IMR-90 (cell line): ENCODE data around the gene GREB1L. TPM values are rescaled to one million over a fixed set of nuclear protein-coding genes. Genes with fewer than 3 reads are reported as not detected.

Experiments used
- ATAC-seq: fragments of 200-7000 bp; cut with Tn5 transposase; 2 replicates; pipeline ENCODE4 v1.9.1; 2020; ENCODE audit warnings: low read depth, mild to moderate bottlenecking, moderate library complexity
- BruUV-seq: library from RNA; stranded (reverse); fragments of 400-500 nt; replicated peaks from 2 replicates; lab custom pipeline; 2021; lab: Mats Ljungman, UMichigan
- CTCF ChIA-PET: fragments of 300-600 bp; formaldehyde crosslinking; extraction: SDS; loops from one replicate; lab custom pipeline; 2021; ENCODE audit warnings: antibody characterized with exemption; lab: Yijun Ruan, JAX
- POLR2A ChIA-PET: fragments of 300-600 bp; sonication (Branson Sonifier 250); formaldehyde crosslinking; loops from one replicate; lab custom pipeline; 2022; ENCODE audit warnings: antibody characterized with exemption; ENCODE audit not compliant: unreplicated experiment; lab: Charles Lee
- DNase-seq: peaks from one replicate; pipeline ENCODE4 v3.0.0; 2013
- H2AFZ ChIP-seq: replicated peaks from 2 replicates; pipeline ENCODE3; 2013; ENCODE audit warnings: low read length, mild to moderate bottlenecking; ENCODE audit not compliant: poor library complexity
- H2AK5ac ChIP-seq: 2 replicates; pipeline ENCODE4 v1.6.1; 2013; ENCODE audit warnings: low read depth, low read length, inconsistent platforms
- H2AK9ac ChIP-seq: replicated peaks from 2 replicates; pipeline ENCODE3; 2013; ENCODE audit warnings: mild to moderate bottlenecking, low read depth, low read length, moderate library complexity; ENCODE audit not compliant: poor library complexity
- H2BK120ac ChIP-seq: 2 replicates; pipeline ENCODE4 v1.6.1; 2013; ENCODE audit warnings: low read depth, low read length, inconsistent platforms
- H2BK15ac ChIP-seq: 3 replicates; pipeline ENCODE4 v1.6.1; 2013; ENCODE audit warnings: low read depth, low read length, inconsistent platforms
- H2BK20ac ChIP-seq: 2 replicates; pipeline ENCODE4 v1.6.1; 2013; ENCODE audit warnings: low read depth, mild to moderate bottlenecking, inconsistent platforms, low read length, moderate library complexity
- H2BK5ac ChIP-seq: 2 replicates; pipeline ENCODE4 v1.6.1; 2013; ENCODE audit warnings: mild to moderate bottlenecking, low read depth, low read length, inconsistent platforms; ENCODE audit not compliant: poor library complexity, severe bottlenecking
- H3K14ac ChIP-seq: replicated peaks from 2 replicates; pipeline ENCODE4 v1.6.1; 2013; ENCODE audit warnings: low read depth, low read length, inconsistent platforms
- H3K18ac ChIP-seq: 2 replicates; pipeline ENCODE4 v1.6.1; 2013; ENCODE audit warnings: low read depth, low read length, control low read depth
- H3K23ac ChIP-seq: 2 replicates; pipeline ENCODE4 v1.6.1; 2013; ENCODE audit warnings: low read depth, low read length, inconsistent platforms
- H3K27ac ChIP-seq: 2 replicates; pipeline ENCODE4 v1.5.1; 2013; ENCODE audit warnings: mild to moderate bottlenecking, control low read depth, low read length; ENCODE audit not compliant: insufficient read depth
- H3K27me3 ChIP-seq: 2 replicates; pipeline ENCODE4 v1.6.1; 2013; ENCODE audit warnings: low read length; ENCODE audit not compliant: control insufficient read depth, insufficient read depth
- H3K36me3 ChIP-seq: 2 replicates; pipeline ENCODE4 v1.6.1; 2013; ENCODE audit warnings: low read length, mixed read lengths; ENCODE audit not compliant: control insufficient read depth, insufficient read depth
- H3K4ac ChIP-seq: 2 replicates; pipeline ENCODE4 v1.6.1; 2013; ENCODE audit warnings: low read depth, low read length, inconsistent platforms
- H3K4me1 ChIP-seq: 2 replicates; pipeline ENCODE4 v1.6.1; 2013; ENCODE audit warnings: low read length, mixed read lengths; ENCODE audit not compliant: control insufficient read depth, insufficient read depth
- H3K4me2 ChIP-seq: 2 replicates; pipeline ENCODE4 v1.6.1; 2013; ENCODE audit warnings: low read depth, mild to moderate bottlenecking, control low read depth, low read length, moderate library complexity
- H3K4me3 ChIP-seq: 2 replicates; pipeline ENCODE4 v1.5.1; 2013; ENCODE audit warnings: low read depth, mild to moderate bottlenecking, control low read depth, low read length, moderate library complexity; ENCODE audit not compliant: insufficient read depth
- H3K56ac ChIP-seq: 2 replicates; pipeline ENCODE4 v1.6.1; 2013; ENCODE audit warnings: low read length, inconsistent platforms; ENCODE audit not compliant: insufficient read depth; ENCODE audit errors: extremely low read depth
- H3K79me1 ChIP-seq, 2 experiments: 2 replicates each; pipeline ENCODE4 v1.6.1; 2013; ENCODE audit warnings: low read length in 2 of 2, inconsistent platforms in 1 of 2, low read depth in 1 of 2
- H3K9ac ChIP-seq: 2 replicates; pipeline ENCODE4 v1.6.1; 2013; ENCODE audit warnings: low read depth, low read length, control low read depth
- H3K9me1 ChIP-seq: 2 replicates; pipeline ENCODE4 v1.6.1; 2013; ENCODE audit warnings: low read length, inconsistent platforms; ENCODE audit not compliant: insufficient read depth
- H3K9me3 ChIP-seq: 2 replicates; pipeline ENCODE4 v1.6.1; 2013; ENCODE audit warnings: low read length; ENCODE audit not compliant: control insufficient read depth, insufficient read depth
- H4K20me1 ChIP-seq: 2 replicates; pipeline ENCODE4 v1.6.1; 2013; ENCODE audit warnings: low read length, inconsistent platforms; ENCODE audit not compliant: insufficient read depth
- H4K5ac ChIP-seq: 2 replicates; pipeline ENCODE4 v1.6.1; 2013; ENCODE audit warnings: mild to moderate bottlenecking, low read depth, low read length, control low read depth
- H4K8ac ChIP-seq, 2 experiments: 2 replicates each; pipeline ENCODE4 v1.6.1; 2013; ENCODE audit warnings: low read depth in 2 of 2, low read length in 2 of 2, control low read depth in 1 of 2, inconsistent platforms in 1 of 2
- H4K91ac ChIP-seq: 2 replicates; pipeline ENCODE4 v1.6.1; 2013; ENCODE audit warnings: low read depth, low read length, inconsistent platforms; ENCODE audit not compliant: insufficient read depth
- CHD1 ChIP-seq: IDR thresholded peaks from 2 replicates; pipeline ENCODE4 v1.6.1; 2012; ENCODE audit warnings: low read depth, low read length, improper control_type of control experiment
- FOS ChIP-seq: fragments of 150-350 bp; IDR thresholded peaks from 2 replicates; pipeline ENCODE4 v1.6.1; 2016; ENCODE audit warnings: low read depth, low read length
- MAFK ChIP-seq: IDR thresholded peaks from 2 replicates; pipeline ENCODE4 v1.6.1; 2012; ENCODE audit warnings: low read depth, low read length, improper control_type of control experiment
- MXI1 ChIP-seq: IDR thresholded peaks from 2 replicates; pipeline ENCODE4 v1.6.1; 2012; ENCODE audit warnings: low read depth, mild to moderate bottlenecking, low read length, moderate library complexity, borderline replicate concordance
- RAD21 ChIP-seq: IDR thresholded peaks from 2 replicates; pipeline ENCODE4 v1.6.1; 2012; ENCODE audit warnings: low read length, improper control_type of control experiment
- RCOR1 ChIP-seq: IDR thresholded peaks from 2 replicates; pipeline ENCODE4 v1.6.1; 2012; ENCODE audit warnings: mild to moderate bottlenecking, low read length, improper control_type of control experiment; ENCODE audit not compliant: insufficient replicate concordance
- RFX5 ChIP-seq: IDR thresholded peaks from 2 replicates; pipeline ENCODE4 v1.8.0; 2012; ENCODE audit warnings: low read depth, mild to moderate bottlenecking, low read length, moderate library complexity
- SMC3 ChIP-seq: fragments of 150-350 bp; IDR thresholded peaks from 2 replicates; pipeline ENCODE4 v1.6.1; 2016; ENCODE audit warnings: low read depth, mild to moderate bottlenecking, antibody characterized with exemption, low read length, moderate library complexity
- WGBS, 2 experiments: methylation state at CpG; one replicate each; pipeline versions ENCODE4 v1.1.5 to v1.1.7; 2013; ENCODE audit warnings: missing lambda C conversion rate in 2 of 2; ENCODE audit not compliant: insufficient read length in 1 of 2; ENCODE audit errors: extremely low coverage in 2 of 2; 5-methylcytosine and 5-hydroxymethylcytosine counted together
- dilution Hi-C: fragments of 300-500 bp; cut with HindIII; formaldehyde crosslinking; loops from one replicate; pipeline ENCODE4 v1.14.3; 2018; ENCODE audit warnings: low sequenced_read_pairs; ENCODE audit not compliant: unreplicated experiment
- in situ Hi-C: fragments of 300-500 bp; cut with MboI; formaldehyde crosslinking; loops from 3 replicates; pipeline ENCODE4 v1.14.3; 2019; ENCODE audit warnings: low sequenced_read_pairs, inconsistent platforms, mixed read lengths
- intact Hi-C: fragments of 100-400 bp; cut with micrococcal nuclease; formaldehyde crosslinking; loops from 2 replicates; pipeline ENCODE4 v1.10.0; 2022
- polyA plus RNA-seq, 3 experiments: library from polyadenylated mRNA; depleted of rRNA; stranded (reverse); fragments of >200 nt; gene quantifications; 2 replicates each; pipeline ENCODE4 v1.2.3, GENCODE V29; 2012; ENCODE audit warnings: low replicate concordance in 1 of 3
- total RNA-seq: library from RNA; depleted of rRNA; stranded (reverse); fragments of >200 nt; gene quantifications from 2 replicates; pipeline ENCODE4 v1.2.3, GENCODE V29; 2012
- TF ChIP-seq, protein P1 (sequence below): conservative IDR thresholded peaks from 2 replicates; pipeline ENCODE4 v1.5.1; 2012; ENCODE audit warnings: mild to moderate bottlenecking, low read depth, low read length, improper control_type of control experiment
- TF ChIP-seq, protein P2 (sequence below): fragments of 150-350 bp; IDR thresholded peaks from 2 replicates; pipeline ENCODE4 v1.6.1; 2017; ENCODE audit warnings: mild to moderate bottlenecking, antibody characterized with exemption, low read length, low read depth
- TF ChIP-seq, protein P3 (sequence below): fragments of 150-350 bp; IDR thresholded peaks from 2 replicates; pipeline ENCODE4 v1.6.1; 2016; ENCODE audit warnings: low read depth, mild to moderate bottlenecking, low read length, moderate library complexity, borderline replicate concordance

GREB1L gene
- total and polyA plus RNA-seq, 2 of the 4 experiments (the other 2 are of a cell fraction): under 0.01 to 0.02 TPM

DNA sequence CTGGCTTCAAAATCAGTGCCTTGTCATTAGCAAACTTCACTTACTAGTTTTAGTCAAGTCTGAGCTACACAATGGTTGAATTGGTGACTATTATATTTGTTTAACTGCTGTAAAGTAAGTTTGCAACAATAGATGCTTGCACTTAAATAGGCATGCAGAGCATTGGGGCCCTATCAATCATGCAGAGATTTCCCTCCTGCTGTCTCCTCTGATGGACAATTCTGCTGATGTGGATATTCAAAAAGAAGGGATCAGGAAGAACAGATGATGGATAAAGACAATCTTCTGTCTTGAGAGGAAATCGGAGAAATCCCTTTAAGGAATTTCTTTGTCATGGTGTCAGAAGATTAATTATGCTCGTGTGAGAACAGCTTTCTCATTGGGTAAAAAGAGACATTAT, 89.0 kb downstream of the GREB1L start:
- intact Hi-C loops: no loop called here

More for the DNA sequence above, 89.0 kb downstream of the GREB1L start:
- no peak overlapping the region for H2BK5ac ChIP-seq
- no peak overlapping the region for H2BK20ac ChIP-seq
- DNase-seq (no peak), ATAC-seq (no peak)
- no peak overlapping the region for H3K18ac ChIP-seq
- H3K79me1 ChIP-seq: no peaks in the 10 kb centered on the region
- no TSS peak for BruUV-seq
- no peak overlapping the region for H2AFZ ChIP-seq
- no peak overlapping the region for H2BK120ac ChIP-seq
- no peaks in the 10 kb centered on the region for H3K9me3 ChIP-seq
- no peak overlapping the region for H3K9ac ChIP-seq
- no peak overlapping the region for H3K4ac ChIP-seq
- no CpG with 5 or more reads among the region's 2 CpGs for WGBS, 2 experiments
- H3K4me1 ChIP-seq: no peaks in the 10 kb centered on the region
- no peak overlapping the region for H3K27ac ChIP-seq
- no peaks in the 10 kb centered on the region for H3K36me3 ChIP-seq
- H4K91ac ChIP-seq: no peak overlapping the region
- H2AK9ac ChIP-seq: no peak overlapping the region
- H3K27me3 ChIP-seq: peaks cover 4% of the 10 kb centered on the region
- no peak overlapping the region for H2AK5ac ChIP-seq
- H3K9me1 ChIP-seq: no peaks in the 10 kb centered on the region
- no peak overlapping the region for H3K56ac ChIP-seq
- CTCF ChIA-PET: no interaction called here
- in situ Hi-C loops (no loop called here), dilution Hi-C loops (no loop called here)
- H3K4me3 ChIP-seq: no peak overlapping the region
- H4K5ac ChIP-seq: no peak overlapping the region
- no peak overlapping the region for H4K8ac ChIP-seq
- POLR2A ChIA-PET: no interaction called here
- no peak overlapping the region for H3K23ac ChIP-seq
- no peak overlapping the region for H3K4me2 ChIP-seq
- no peak overlapping the region for H2BK15ac ChIP-seq
- no peak overlapping the region for H3K14ac ChIP-seq
- H4K20me1 ChIP-seq: no peaks in the 10 kb centered on the region
- TF ChIP-seq MAFK (no peak), RFX5 (no peak), MXI1 (no peak), SMC3 (no peak), CHD1 (no peak), RAD21 (no peak), FOS (no peak), RCOR1 (no peak)
- TF ChIP-seq, protein P1, sequence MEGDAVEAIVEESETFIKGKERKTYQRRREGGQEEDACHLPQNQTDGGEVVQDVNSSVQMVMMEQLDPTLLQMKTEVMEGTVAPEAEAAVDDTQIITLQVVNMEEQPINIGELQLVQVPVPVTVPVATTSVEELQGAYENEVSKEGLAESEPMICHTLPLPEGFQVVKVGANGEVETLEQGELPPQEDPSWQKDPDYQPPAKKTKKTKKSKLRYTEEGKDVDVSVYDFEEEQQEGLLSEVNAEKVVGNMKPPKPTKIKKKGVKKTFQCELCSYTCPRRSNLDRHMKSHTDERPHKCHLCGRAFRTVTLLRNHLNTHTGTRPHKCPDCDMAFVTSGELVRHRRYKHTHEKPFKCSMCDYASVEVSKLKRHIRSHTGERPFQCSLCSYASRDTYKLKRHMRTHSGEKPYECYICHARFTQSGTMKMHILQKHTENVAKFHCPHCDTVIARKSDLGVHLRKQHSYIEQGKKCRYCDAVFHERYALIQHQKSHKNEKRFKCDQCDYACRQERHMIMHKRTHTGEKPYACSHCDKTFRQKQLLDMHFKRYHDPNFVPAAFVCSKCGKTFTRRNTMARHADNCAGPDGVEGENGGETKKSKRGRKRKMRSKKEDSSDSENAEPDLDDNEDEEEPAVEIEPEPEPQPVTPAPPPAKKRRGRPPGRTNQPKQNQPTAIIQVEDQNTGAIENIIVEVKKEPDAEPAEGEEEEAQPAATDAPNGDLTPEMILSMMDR: no peak
- TF ChIP-seq, protein P2, sequence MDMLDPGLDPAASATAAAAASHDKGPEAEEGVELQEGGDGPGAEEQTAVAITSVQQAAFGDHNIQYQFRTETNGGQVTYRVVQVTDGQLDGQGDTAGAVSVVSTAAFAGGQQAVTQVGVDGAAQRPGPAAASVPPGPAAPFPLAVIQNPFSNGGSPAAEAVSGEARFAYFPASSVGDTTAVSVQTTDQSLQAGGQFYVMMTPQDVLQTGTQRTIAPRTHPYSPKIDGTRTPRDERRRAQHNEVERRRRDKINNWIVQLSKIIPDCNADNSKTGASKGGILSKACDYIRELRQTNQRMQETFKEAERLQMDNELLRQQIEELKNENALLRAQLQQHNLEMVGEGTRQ: no peak
- TF ChIP-seq, protein P3, sequence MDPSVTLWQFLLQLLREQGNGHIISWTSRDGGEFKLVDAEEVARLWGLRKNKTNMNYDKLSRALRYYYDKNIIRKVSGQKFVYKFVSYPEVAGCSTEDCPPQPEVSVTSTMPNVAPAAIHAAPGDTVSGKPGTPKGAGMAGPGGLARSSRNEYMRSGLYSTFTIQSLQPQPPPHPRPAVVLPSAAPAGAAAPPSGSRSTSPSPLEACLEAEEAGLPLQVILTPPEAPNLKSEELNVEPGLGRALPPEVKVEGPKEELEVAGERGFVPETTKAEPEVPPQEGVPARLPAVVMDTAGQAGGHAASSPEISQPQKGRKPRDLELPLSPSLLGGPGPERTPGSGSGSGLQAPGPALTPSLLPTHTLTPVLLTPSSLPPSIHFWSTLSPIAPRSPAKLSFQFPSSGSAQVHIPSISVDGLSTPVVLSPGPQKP: no peak
